ENCODE results near the gene GFER.
A peak's percentile ranks its signal among the peaks of the same experiment; 100 is the strongest.

GFER gene

GRCh38 chr16:1990351-1991134 lies 6.5 kb downstream of the GFER start (continued):
- TF ChIP-seq ZNF19 (tag by site-specific recombination; IDR thresholded peaks at IDR 0.05; ENCODE audit: low read depth) (no peak), GLIS2 (tag by site-specific recombination; IDR thresholded peaks at IDR 0.05) (peak; percentile 74), TRIM28 (IDR thresholded peaks at IDR 0.05; ENCODE audit: borderline replicate concordance, low read length) (no peak), PRDM1 (tag by site-specific recombination; IDR thresholded peaks at IDR 0.05) (no peak), REST (tag by site-specific recombination; IDR thresholded peaks at IDR 0.05) (no peak), HOXC10 (CRISPR knock-in tag; IDR thresholded peaks at IDR 0.05) (no peak), ZNF394 (tag by site-specific recombination; IDR thresholded peaks at IDR 0.05; ENCODE audit: borderline replicate concordance) (no peak), ZNF544 (tag by site-specific recombination; IDR thresholded peaks at IDR 0.05) (no peak), ZNF548 (tag by site-specific recombination; IDR thresholded peaks at IDR 0.05) (no peak), ZNF514 (tag by site-specific recombination; IDR thresholded peaks at IDR 0.05) (no peak), WT1 (tag by site-specific recombination; IDR thresholded peaks at IDR 0.05) (no peak), ZNF624 (tag by site-specific recombination; IDR thresholded peaks at IDR 0.05) (no peak), HOXD13 (CRISPR knock-in tag; IDR thresholded peaks at IDR 0.05; ENCODE audit: borderline replicate concordance) (no peak), ZNF473 (tag by site-specific recombination; IDR thresholded peaks at IDR 0.05) (no peak), ZNF138 (tag by site-specific recombination; IDR thresholded peaks at IDR 0.05; ENCODE audit: borderline replicate concordance) (no peak), ZNF449 (tag by site-specific recombination; IDR thresholded peaks at IDR 0.05) (no peak), ZNF660 (tag by site-specific recombination; IDR thresholded peaks at IDR 0.05) (no peak), ZNF837 (tag by site-specific recombination; IDR thresholded peaks at IDR 0.05) (no peak), RBAK (tag by site-specific recombination; IDR thresholded peaks at IDR 0.05) (no peak), ZNF664 (tag by site-specific recombination; IDR thresholded peaks at IDR 0.05) (no peak), ZSCAN4 (tag by site-specific recombination; IDR thresholded peaks at IDR 0.05) (no peak), GLI2 (tag by site-specific recombination; IDR thresholded peaks at IDR 0.05; ENCODE audit: borderline replicate concordance, low read depth) (no peak), SP7 (tag by site-specific recombination; IDR thresholded peaks at IDR 0.05) (peak; percentile 50; the same call in 1 of the 2 replicates), KLF16 (tag by site-specific recombination; IDR thresholded peaks at IDR 0.05) (0 out of 2 replicates have a peak, but pooled peaks have one; percentile 62), ZNF692 (tag by site-specific recombination; IDR thresholded peaks at IDR 0.05) (no peak), ZNF530 (tag by site-specific recombination; IDR thresholded peaks at IDR 0.05; ENCODE audit: low read depth) (no peak), ZBTB20 (tag by site-specific recombination; IDR thresholded peaks at IDR 0.05) (no peak; the same call in 1 of the 2 replicates), ZNF155 (tag by site-specific recombination; IDR thresholded peaks at IDR 0.05) (no peak), ZEB2 (tag by site-specific recombination; IDR thresholded peaks at IDR 0.05) (peak; percentile 65), ZNF311 (tag by site-specific recombination; IDR thresholded peaks at IDR 0.05; ENCODE audit: borderline replicate concordance) (no peak), ZNF335 (tag by site-specific recombination; conservative IDR thresholded peaks at IDR 0.05) (peak; percentile 70), ZNF174 (tag by site-specific recombination; IDR thresholded peaks at IDR 0.05) (no peak), ZBTB7A (tag by site-specific recombination; IDR thresholded peaks at IDR 0.05; ENCODE audit: low read depth) (no peak), ZFP37 (tag by site-specific recombination; IDR thresholded peaks at IDR 0.05) (peak; percentile 22; the same call in 1 of the 2 replicates)
